Frontal cortex (tissue), 1 donor: ENCODE data around the gene XRCC6. TPM values are rescaled to one million over a fixed set of nuclear protein-coding genes. Genes with fewer than 3 reads are reported as not detected.

Experiments
- small RNA-seq: library from RNA; depleted of rRNA; stranded (forward); fragments of <200 nt; gene quantifications from one replicate; pipeline ENCODE3, GENCODE V24; 2014
- total RNA-seq: library from RNA; depleted of rRNA; stranded (reverse); fragments of >200 nt; gene quantifications from one replicate; pipeline ENCODE4 v1.2.3, GENCODE V29; 2014

XRCC6 gene
- total RNA-seq, 1 donor from 2014 or later = 259 TPM

Small RNA genes lying within 50 kb of the gene (small RNA-seq; reads per million reads assigned to genes)
- not detected for gene HMGN2P10
- not detected for gene RF00019
- gene RNU6-476P = not detected

Other genes with a start within 250 kb of the XRCC6 start
- 7.3 TPM for gene TEF, start 239.4 kb upstream of the XRCC6 start, total RNA-seq
- gene TOB2, start 174.5 kb upstream of the XRCC6 start, total RNA-seq = 10.2 TPM
- gene PHF5A, start 152.6 kb upstream of the XRCC6 start, total RNA-seq = 53.0 TPM
- 72.2 TPM for gene ACO2, start 152.2 kb upstream of the XRCC6 start, total RNA-seq
- gene POLR3H, start 76.8 kb upstream of the XRCC6 start, total RNA-seq = 24.1 TPM
- 8.6 TPM for gene CSDC2, start 60.3 kb upstream of the XRCC6 start, total RNA-seq
- gene PMM1, start 31.5 kb upstream of the XRCC6 start, total RNA-seq = 16.3 TPM
- 17.9 TPM for gene DESI1, start 252 bp upstream of the XRCC6 start, total RNA-seq
- gene SNU13, start 67.6 kb downstream of the XRCC6 start, total RNA-seq = 74.6 TPM
- gene MEI1, start 78.2 kb downstream of the XRCC6 start, total RNA-seq = 0.41 TPM
- gene CCDC134, start 179.4 kb downstream of the XRCC6 start, total RNA-seq = 14.3 TPM
- 56.3 TPM for gene SREBF2, start 211.8 kb downstream of the XRCC6 start, total RNA-seq